Liver (tissue), 3 donors: ENCODE results near the gene CAPN7.

Source experiments
- ATF3 ChIP-seq: IDR thresholded peaks from 2 replicates; pipeline ENCODE4 v1.6.1; 2016; ENCODE audit warnings: antibody characterized with exemption
- CTCF ChIP-seq: fragments of 150-350 bp; IDR thresholded peaks from 2 replicates; pipeline ENCODE4 v1.5.1; 2017; ENCODE audit warnings: improper control_type of control experiment, low read depth, low read length; ENCODE audit not compliant: missing input control
- GABPA ChIP-seq, 2 donors: IDR thresholded peaks in 1 of 2; conservative IDR thresholded peaks in 1 of 2; 2 replicates each; pipeline ENCODE4 v1.6.1; 2016; ENCODE audit warnings: antibody characterized with exemption in 2 of 2, mild to moderate bottlenecking in 1 of 2, moderate library complexity in 1 of 2
- JUND ChIP-seq, 2 donors: IDR thresholded peaks; 2 replicates each; pipeline ENCODE4 v1.6.1; 2016; ENCODE audit warnings: antibody characterized with exemption in 2 of 2
- MAX ChIP-seq: IDR thresholded peaks from 2 replicates; pipeline ENCODE4 v1.6.1; 2016; ENCODE audit warnings: antibody characterized with exemption
- REST ChIP-seq: IDR thresholded peaks from 2 replicates; pipeline ENCODE4 v1.6.1; 2016; ENCODE audit warnings: antibody characterized with exemption, mild to moderate bottlenecking
- RXRA ChIP-seq, 2 donors: IDR thresholded peaks; 2 replicates each; pipeline ENCODE4 v1.6.1; 2017 to 2018; ENCODE audit warnings: antibody characterized with exemption in 2 of 2, mild to moderate bottlenecking in 1 of 2
- SP1 ChIP-seq: IDR thresholded peaks from 2 replicates; pipeline ENCODE4 v1.6.1; 2018; ENCODE audit warnings: antibody characterized with exemption, mild to moderate bottlenecking
- TAF1 ChIP-seq: conservative IDR thresholded peaks from 2 replicates; pipeline ENCODE4 v1.6.1; 2016; ENCODE audit warnings: antibody characterized with exemption, mild to moderate bottlenecking
- YY1 ChIP-seq: IDR thresholded peaks from 2 replicates; pipeline ENCODE4 v1.6.1; 2016; ENCODE audit warnings: antibody characterized with exemption, mild to moderate bottlenecking
- ZBTB33 ChIP-seq: IDR thresholded peaks from 2 replicates; pipeline ENCODE4 v1.6.1; 2016; ENCODE audit warnings: antibody characterized with exemption
- donor health status: healthy.
- donor health status: healthy.

- no peak for TF ChIP-seq CTCF
- TF ChIP-seq REST = no peak
- no peak for TF ChIP-seq RXRA (IDR thresholded peaks at IDR 0.05)
- TF ChIP-seq SP1 = no peak
- no peak for TF ChIP-seq JUND (IDR thresholded peaks at IDR 0.05)
- TF ChIP-seq YY1 = no peak
- TF ChIP-seq ZBTB33 = no peak
- no peak for TF ChIP-seq TAF1
- no peak for TF ChIP-seq MAX
- no peak for TF ChIP-seq ATF3
- TF ChIP-seq GABPA (IDR thresholded peaks at IDR 0.05 in 1 of 2, conservative IDR thresholded peaks at IDR 0.05 in 1 of 2) = no peak
These were observed 12.6 kb downstream of the CAPN7 start for GRCh38 chr3:15218689-15219088.
